Measurements from ENCODE around the gene MCOLN1. TPM values are rescaled to one million over a fixed set of nuclear protein-coding genes. Genes with fewer than 3 reads are reported as not detected.
A peak's percentile ranks its signal among the peaks of the same experiment; 100 is the strongest.

Gene MCOLN1
- total and polyA plus RNA-seq, 9 of the 15 experiments (the other 6 are each of a cell fraction or from before 2014, with no cell fraction given), result 0.25 to 15.4 (median 7.1) TPM

DNA sequence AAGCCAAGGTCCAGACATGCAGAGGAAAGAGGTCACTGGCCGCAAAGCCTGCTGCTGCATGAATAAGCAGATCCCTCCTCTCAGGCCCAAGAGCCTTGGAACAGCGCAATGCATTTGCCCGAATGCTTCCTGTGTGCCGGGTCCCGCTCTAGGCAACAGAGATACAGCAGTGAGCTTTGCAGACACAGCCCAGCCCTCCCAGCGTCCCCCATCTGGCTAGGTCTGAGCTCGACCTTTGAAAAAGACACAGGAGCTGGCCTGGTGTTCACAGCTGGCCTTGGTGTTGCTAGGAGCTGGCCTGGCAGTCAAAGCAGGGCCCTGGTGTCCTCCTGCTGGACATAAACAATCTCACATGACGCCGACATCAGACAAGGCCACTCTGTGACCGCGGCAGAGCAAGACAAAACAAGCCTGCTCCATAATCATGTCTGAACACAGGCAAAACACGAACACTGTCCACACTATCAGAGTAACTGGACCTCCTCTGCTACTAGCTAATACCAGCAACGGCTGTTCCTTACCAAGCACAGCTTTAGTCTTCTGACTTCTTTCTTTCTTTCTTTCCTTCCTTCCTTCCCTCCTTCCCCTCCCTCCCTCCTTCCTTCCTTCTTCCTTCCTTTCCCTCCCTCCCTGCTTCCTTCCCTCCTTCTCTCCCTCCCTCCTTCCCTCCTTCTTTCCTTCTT is 27.9 kb upstream of the MCOLN1 start (continued):
- TF ChIP-seq ERF (CRISPR knock-in tag; IDR thresholded peaks at IDR 0.05) (no peak), LEF1 (IDR thresholded peaks at IDR 0.05) (no peak; the same call in 1 of the 2 replicates), TAL1 (IDR thresholded peaks at IDR 0.05) (0 out of 2 replicates have a peak, but pooled peaks have one; percentile 17), PTTG1 (tag; IDR thresholded peaks at IDR 0.05; ENCODE audit: low read depth) (no peak), NR2C1 (IDR thresholded peaks at IDR 0.05) (no peak), NR2C1 (tag; IDR thresholded peaks at IDR 0.05) (0 out of 2 replicates have a peak, but pooled peaks have one; percentile 20), JUND (IDR thresholded peaks at IDR 0.05; ENCODE audit: borderline replicate concordance, low read depth, low read length) (no peak), JUND (tag; IDR thresholded peaks at IDR 0.05; ENCODE audit: borderline replicate concordance, low read depth, low read length) (peak; percentile 10; the same call in 2 of the 3 replicates), GATA2 (CRISPR knock-in tag; IDR thresholded peaks at IDR 0.05) (no peak), CEBPB (tag; IDR thresholded peaks at IDR 0.05) (no peak), MCM5 (IDR thresholded peaks at IDR 0.05; ENCODE audit: low read depth) (no peak), GABPB2 (CRISPR knock-in tag; conservative IDR thresholded peaks at IDR 0.05) (no peak), TRIM24 (IDR thresholded peaks at IDR 0.05) (peak in 1 of 2 experiments; percentile 42; a peak in 1 of 4 replicates), HNRNPLL (IDR thresholded peaks at IDR 0.05; ENCODE audit: low read depth, low read length, poor library complexity, severe bottlenecking) (no peak), SMARCE1 (IDR thresholded peaks at IDR 0.05) (peak; percentile 52), CREB3 (tag; conservative IDR thresholded peaks at IDR 0.05; ENCODE audit: low read depth) (0 out of 2 replicates have a peak, but pooled peaks have one; percentile 54)
- TF ChIP-seq, protein P1, sequence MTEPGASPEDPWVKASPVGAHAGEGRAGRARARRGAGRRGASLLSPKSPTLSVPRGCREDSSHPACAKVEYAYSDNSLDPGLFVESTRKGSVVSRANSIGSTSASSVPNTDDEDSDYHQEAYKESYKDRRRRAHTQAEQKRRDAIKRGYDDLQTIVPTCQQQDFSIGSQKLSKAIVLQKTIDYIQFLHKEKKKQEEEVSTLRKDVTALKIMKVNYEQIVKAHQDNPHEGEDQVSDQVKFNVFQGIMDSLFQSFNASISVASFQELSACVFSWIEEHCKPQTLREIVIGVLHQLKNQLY (CRISPR knock-in tag; conservative IDR thresholded peaks at IDR 0.05), result no peak
- TF ChIP-seq, protein P2, sequence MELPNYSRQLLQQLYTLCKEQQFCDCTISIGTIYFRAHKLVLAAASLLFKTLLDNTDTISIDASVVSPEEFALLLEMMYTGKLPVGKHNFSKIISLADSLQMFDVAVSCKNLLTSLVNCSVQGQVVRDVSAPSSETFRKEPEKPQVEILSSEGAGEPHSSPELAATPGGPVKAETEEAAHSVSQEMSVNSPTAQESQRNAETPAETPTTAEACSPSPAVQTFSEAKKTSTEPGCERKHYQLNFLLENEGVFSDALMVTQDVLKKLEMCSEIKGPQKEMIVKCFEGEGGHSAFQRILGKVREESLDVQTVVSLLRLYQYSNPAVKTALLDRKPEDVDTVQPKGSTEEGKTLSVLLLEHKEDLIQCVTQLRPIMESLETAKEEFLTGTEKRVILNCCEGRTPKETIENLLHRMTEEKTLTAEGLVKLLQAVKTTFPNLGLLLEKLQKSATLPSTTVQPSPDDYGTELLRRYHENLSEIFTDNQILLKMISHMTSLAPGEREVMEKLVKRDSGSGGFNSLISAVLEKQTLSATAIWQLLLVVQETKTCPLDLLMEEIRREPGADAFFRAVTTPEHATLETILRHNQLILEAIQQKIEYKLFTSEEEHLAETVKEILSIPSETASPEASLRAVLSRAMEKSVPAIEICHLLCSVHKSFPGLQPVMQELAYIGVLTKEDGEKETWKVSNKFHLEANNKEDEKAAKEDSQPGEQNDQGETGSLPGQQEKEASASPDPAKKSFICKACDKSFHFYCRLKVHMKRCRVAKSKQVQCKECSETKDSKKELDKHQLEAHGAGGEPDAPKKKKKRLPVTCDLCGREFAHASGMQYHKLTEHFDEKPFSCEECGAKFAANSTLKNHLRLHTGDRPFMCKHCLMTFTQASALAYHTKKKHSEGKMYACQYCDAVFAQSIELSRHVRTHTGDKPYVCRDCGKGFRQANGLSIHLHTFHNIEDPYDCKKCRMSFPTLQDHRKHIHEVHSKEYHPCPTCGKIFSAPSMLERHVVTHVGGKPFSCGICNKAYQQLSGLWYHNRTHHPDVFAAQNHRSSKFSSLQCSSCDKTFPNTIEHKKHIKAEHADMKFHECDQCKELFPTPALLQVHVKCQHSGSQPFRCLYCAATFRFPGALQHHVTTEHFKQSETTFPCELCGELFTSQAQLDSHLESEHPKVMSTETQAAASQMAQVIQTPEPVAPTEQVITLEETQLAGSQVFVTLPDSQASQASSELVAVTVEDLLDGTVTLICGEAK (IDR thresholded peaks at IDR 0.05), result no peak
- TF ChIP-seq, protein P2 (CRISPR knock-in tag; IDR thresholded peaks at IDR 0.05), result no peak

All from K562 (cell line).